Gastrocnemius medialis (tissue), 4 donors: ENCODE measurements around the gene AUTS2.

ENCODE experiments used
- CTCF ChIP-seq, 5 experiments: fragments of 450-650 bp in 3 of 5; fragments of 200-600 bp in 2 of 5; sonication (generic) in 2 of 5; IDR thresholded peaks in 4 of 5; conservative IDR thresholded peaks in 1 of 5; 1 replicate in 4 of 5; 2 replicates in 1 of 5; pipeline ENCODE4 v1.5.1; 2016 to 2019; ENCODE audit warnings: antibody characterized with exemption in 5 of 5, mild to moderate bottlenecking in 3 of 5, moderate library complexity in 3 of 5
- POLR2A ChIP-seq, 2 donors: fragments of 450-650 bp; IDR thresholded peaks; one replicate each; pipeline ENCODE4 v1.6.1; 2017; ENCODE audit warnings: antibody characterized with exemption in 2 of 2, mild to moderate bottlenecking in 2 of 2, moderate library complexity in 2 of 2

GRCh38 chr7:70553364-70553763 lies 955.1 kb downstream of the AUTS2 start:
- no peak for TF ChIP-seq CTCF (IDR thresholded peaks at IDR 0.05 in 4 of 5, conservative IDR thresholded peaks at IDR 0.05 in 1 of 5)
- TF ChIP-seq POLR2A (IDR thresholded peaks at IDR 0.05) = no peak
